NCI-H226 (cell line): Measurements from ENCODE around the gene DHRS7.
A peak's percentile ranks its signal among the peaks of the same experiment; 100 is the strongest.

Experiments
- DNase-seq: peaks from one replicate; pipeline ENCODE4 v3.0.0-alpha.2; 2015

The DHRS7 gene

GRCh38 chr14:60184146-60184904 lies 19.1 kb upstream of the DHRS7 start:
- peak; percentile 28 for DNase-seq

GRCh38 chr14:60183741-60184140 lies 18.5 kb upstream of the DHRS7 start:
- DNase-seq: no peak

GRCh38 chr14:60183138-60183537 lies 17.9 kb upstream of the DHRS7 start:
- DNase-seq: no peak

- peak; percentile 59 for DNase-seq
These were observed 14.3 kb upstream of the DHRS7 start for GRCh38 chr14:60179431-60179869.

- no peak for DNase-seq
These were observed 13.6 kb upstream of the DHRS7 start for GRCh38 chr14:60178820-60179219.

GRCh38 chr14:60178164-60178563 lies 13.0 kb upstream of the DHRS7 start:
- DNase-seq: no peak

- DNase-seq: peak; percentile 73
These were observed 10.2 kb upstream of the DHRS7 start for GRCh38 chr14:60175255-60175902.

- DNase-seq: no peak
These were observed 9.4 kb upstream of the DHRS7 start for GRCh38 chr14:60174352-60175254.

- no peak for DNase-seq
These were observed 6.5 kb upstream of the DHRS7 start for GRCh38 chr14:60171690-60172089.

GRCh38 chr14:60170948-60171347 lies 5.8 kb upstream of the DHRS7 start:
- no peak for DNase-seq

GRCh38 chr14:60169722-60170121 lies 4.5 kb upstream of the DHRS7 start:
- no peak for DNase-seq

GRCh38 chr14:60166142-60166541 lies 944 bp upstream of the DHRS7 start:
- DNase-seq: no peak

GRCh38 chr14:60165547-60165876 lies 314 bp upstream of the DHRS7 start:
- no peak for DNase-seq

- peak; percentile 38 for DNase-seq
These were observed 840 bp downstream of the DHRS7 start for GRCh38 chr14:60164404-60164711.

- DNase-seq: no peak
These were observed 1.5 kb downstream of the DHRS7 start for GRCh38 chr14:60163693-60164092.

GRCh38 chr14:60161196-60162107 lies 3.7 kb downstream of the DHRS7 start:
- no peak for DNase-seq

- no peak for DNase-seq
These were observed 4.8 kb downstream of the DHRS7 start for GRCh38 chr14:60160422-60160821.

GRCh38 chr14:60154671-60155070 lies 10.5 kb downstream of the DHRS7 start:
- no peak for DNase-seq

GRCh38 chr14:60153991-60154390 lies 11.2 kb downstream of the DHRS7 start:
- DNase-seq: no peak

GRCh38 chr14:60151715-60152114 lies 13.5 kb downstream of the DHRS7 start:
- DNase-seq: peak; percentile 87

GRCh38 chr14:60134702-60135101 lies 30.5 kb downstream of the DHRS7 start:
- DNase-seq: no peak

GRCh38 chr14:60133487-60133886 lies 31.7 kb downstream of the DHRS7 start:
- no peak for DNase-seq

- DNase-seq: no peak
These were observed 39.3 kb downstream of the DHRS7 start for GRCh38 chr14:60125918-60126317.
